HG02571 (cell line): ENCODE results near the gene RNPEP.
"Not testable (repeated sequence)": the region's sequence is repeated elsewhere in the genome, so short reads cannot be mapped to it uniquely, and the experiment has no call there.

Experiments
- ATAC-seq: cut with Tn5 transposase; IDR thresholded peaks from one replicate; pipeline ENCODE4 v1.9.1; 2021; ENCODE audit warnings: mild to moderate bottlenecking, moderate library complexity; ENCODE audit not compliant: unreplicated experiment

RNPEP gene

GRCh38 chr1:202009326-202010179 is 27.1 kb downstream of the RNPEP start:
- ATAC-seq = no peak

DNA sequence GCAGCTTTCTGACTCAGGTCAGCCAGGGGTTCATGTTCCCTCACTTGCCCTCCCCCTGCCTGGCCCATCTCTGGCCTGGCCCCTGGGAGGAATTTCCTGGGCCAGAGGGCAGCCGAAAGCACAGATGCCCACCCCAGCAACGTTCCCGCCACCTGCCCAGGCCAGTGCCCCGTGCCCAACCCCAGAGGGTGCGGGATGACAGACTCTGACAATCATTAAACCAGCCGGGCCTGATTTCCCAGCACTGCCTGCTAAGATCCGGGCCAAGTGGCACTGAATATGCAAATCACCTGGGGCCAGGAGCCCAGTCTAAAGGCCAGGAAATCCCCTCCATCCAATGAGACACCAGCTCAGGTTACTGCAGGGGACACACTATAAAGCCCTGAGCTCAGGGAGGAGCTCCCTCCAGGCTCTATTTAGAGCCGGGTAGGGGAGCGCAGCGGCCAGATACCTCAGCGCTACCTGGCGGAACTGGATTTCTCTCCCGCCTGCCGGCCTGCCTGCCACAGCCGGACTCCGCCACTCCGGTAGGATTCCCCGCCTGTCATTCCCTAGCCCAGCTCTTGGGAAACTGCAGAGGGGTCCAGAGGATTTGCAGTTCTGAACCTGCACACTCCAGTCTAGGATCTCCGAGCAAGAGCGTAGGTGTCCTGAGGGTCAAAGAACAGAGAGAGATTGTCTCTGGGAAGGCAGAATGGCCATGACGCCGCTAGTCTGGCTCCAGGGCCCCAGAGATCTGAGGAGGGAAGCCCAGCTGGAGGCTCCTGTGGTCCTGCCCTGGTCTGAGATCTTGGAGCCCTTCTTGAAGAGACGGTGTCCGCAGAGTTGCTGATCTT is 27.9 kb downstream of the RNPEP start, which contains the start of gene ELF3:
ELF3 (plus strand) TSS at position 408 of the 836 bp plus-strand sequence. CDS start 550 bp downstream, outside the sequence.
- peak; percentile 80 for ATAC-seq

DNA sequence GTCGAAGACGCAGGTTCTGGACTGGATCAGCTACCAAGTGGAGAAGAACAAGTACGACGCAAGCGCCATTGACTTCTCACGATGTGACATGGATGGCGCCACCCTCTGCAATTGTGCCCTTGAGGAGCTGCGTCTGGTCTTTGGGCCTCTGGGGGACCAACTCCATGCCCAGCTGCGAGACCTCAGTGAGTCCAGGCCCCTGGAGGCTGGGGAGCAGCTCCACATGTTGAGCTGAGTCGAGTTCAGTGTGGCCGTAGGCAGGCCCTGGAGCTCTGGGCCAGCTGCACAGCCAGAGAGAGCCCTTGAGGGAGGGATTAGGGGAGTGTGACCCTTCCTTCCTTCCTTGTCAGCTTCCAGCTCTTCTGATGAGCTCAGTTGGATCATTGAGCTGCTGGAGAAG is 29.5 kb downstream of the RNPEP start:
- ATAC-seq = no peak

DNA sequence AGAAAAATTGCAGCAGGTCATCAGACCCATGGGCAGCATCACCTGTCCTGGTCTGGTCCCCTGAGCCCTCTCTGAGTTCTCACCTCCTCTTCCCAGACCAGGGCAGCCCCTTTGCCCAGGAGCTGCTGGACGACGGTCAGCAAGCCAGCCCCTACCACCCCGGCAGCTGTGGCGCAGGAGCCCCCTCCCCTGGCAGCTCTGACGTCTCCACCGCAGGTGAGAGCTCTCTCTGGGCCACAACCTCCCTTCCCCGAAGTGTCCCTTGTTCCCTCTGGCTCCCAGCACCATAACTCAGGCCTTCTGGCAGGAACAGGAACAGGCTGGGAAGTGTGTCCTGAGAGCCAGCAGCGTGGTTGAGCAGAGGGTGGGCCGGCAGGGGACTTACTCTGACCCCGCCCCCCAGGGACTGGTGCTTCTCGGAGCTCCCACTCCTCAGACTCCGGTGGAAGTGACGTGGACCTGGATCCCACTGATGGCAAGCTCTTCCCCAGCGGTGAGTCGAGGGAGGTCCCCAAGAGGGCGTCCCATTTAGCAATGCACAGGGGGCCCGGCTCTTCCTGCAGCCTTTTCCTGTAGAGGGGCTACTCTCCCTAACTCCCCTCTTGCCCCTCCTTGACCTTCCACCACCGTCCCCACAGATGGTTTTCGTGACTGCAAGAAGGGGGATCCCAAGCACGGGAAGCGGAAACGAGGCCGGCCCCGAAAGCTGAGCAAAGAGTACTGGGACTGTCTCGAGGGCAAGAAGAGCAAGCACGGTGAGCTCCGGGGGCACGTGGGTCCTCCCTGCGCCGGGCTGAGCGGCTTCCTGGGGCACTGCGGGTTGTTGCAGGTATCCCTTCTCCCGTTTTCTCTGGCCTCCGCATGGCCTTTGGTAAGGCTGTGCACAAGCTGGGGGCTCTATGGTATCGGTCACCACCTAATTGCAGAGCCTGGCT is 30.4 kb downstream of the RNPEP start:
- no peak for ATAC-seq

GRCh38 chr1:202013603-202014002 is 31.2 kb downstream of the RNPEP start:
- no peak for ATAC-seq

DNA sequence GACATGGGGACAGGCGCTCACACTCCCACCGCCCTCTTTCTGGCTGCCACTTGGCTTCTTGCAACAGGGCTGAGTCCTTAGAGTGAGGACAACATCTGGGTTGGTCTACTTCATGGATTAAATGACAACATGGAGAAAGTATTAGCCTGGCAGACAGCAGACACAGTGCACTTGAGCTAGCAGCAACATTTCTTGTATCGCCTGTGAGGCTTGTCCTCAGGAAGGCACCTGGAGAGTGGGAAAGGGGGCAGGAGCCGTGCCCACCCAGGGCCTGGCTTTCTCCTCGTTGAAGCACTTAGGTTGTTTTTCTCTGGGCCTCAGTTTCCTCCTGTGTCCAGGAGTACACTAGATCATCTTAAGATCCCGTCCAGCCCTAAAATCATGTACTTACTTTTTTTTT is 31.6 kb downstream of the RNPEP start:
- ATAC-seq = no peak

DNA sequence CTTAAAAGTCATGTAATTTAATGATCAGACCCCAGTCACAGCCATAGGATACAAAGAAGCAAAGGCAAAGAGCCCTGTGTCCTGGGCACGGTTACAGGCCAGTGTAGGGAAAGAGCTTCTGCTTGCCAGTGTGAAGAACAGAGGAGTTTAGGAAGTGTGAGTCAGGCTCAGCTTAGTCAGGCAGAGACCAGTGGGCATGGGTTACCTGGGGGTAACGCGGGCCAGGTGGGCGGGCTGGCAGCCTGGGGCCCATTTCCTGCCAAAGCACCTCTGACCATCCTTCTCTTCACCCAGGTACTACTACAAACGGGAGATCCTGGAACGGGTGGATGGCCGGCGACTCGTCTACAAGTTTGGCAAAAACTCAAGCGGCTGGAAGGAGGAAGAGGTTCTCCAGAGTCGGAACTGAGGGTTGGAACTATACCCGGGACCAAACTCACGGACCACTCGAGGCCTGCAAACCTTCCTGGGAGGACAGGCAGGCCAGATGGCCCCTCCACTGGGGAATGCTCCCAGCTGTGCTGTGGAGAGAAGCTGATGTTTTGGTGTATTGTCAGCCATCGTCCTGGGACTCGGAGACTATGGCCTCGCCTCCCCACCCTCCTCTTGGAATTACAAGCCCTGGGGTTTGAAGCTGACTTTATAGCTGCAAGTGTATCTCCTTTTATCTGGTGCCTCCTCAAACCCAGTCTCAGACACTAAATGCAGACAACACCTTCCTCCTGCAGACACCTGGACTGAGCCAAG is 32.6 kb downstream of the RNPEP start:
- no peak for ATAC-seq

DNA sequence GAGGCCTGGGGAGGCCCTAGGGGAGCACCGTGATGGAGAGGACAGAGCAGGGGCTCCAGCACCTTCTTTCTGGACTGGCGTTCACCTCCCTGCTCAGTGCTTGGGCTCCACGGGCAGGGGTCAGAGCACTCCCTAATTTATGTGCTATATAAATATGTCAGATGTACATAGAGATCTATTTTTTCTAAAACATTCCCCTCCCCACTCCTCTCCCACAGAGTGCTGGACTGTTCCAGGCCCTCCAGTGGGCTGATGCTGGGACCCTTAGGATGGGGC is 33.2 kb downstream of the RNPEP start:
- no peak for ATAC-seq

DNA sequence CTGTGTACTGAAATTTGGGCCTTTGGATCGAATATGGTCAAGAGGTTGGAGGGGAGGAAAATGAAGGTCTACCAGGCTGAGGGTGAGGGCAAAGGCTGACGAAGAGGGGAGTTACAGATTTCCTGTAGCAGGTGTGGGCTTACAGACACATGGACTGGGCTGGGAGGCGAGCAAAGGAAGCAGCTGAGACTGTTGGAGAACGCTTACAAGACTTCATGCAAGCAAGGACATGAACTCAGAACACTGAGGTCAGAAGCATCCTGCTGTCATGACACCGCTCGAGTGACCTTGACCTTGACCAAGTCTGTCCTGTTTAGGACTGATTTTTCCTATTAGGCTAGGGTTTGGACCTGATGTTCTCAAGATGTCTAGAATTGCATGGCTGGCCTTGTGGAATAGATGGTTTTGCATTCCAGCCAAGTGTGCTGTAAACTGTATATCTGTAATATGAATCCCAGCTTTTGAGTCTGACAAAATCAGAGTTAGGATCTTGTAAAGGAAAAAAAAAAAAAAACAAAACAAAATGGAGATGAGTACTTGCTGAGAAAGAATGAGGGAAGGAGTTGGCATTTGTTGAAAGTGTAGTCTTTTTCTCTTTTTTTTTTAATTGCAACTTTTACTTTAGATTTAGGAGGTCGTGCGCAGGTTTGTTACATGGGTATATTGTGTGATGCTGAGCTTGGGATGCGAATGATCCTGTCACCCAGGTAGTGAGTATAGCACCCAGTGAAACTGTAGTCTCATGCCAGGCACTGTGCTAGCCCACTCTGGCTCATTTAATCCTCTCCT is 33.8 kb downstream of the RNPEP start:
- no peak for ATAC-seq

DNA sequence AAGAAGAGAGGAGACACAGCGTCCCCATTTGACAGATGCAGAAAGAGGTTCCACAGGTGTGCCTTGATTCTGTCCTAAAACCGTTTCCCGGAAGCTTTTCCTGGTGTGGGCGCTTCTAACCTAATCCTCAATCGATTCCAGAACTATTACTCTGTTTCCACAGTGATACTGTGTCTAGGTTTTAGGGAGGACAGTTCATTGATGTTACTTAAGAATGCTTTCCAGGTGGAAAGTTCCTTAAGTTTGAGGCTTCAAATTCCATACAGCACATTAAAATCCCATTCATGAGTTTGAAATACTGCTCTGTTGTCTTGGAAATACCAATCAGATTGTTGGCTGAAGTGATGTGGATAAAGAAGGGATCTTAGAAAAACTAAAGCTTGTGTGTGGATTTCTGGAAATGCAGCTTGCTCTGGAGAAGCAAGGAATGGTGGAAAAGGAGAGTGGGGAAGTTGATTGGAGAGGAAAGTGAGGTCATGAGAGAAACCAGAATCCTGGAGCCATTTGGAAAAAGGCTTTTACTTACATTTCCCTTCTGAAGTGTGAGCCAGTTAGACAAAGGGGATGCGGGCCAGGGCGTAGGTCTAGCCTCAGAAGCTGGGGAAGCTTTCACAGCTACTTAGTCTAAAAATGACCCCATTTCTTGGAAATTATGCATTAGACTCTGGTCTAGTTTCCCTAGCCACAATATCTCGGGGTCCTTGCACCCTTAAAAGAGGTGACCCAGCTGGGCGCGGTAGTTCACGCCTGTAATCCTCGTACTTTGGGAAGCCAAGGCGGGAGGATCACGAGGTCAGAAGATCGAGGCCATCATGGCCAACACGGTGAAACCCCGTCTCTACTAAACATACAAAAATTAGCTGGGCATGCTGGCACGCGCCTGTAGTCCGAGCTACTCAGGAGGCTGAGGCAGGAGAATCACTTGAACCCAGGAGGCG is 34.6 kb downstream of the RNPEP start:
- no peak for ATAC-seq

- ATAC-seq = no peak
These were observed 35.5 kb downstream of the RNPEP start for GRCh38 chr1:202017749-202018467.

DNA sequence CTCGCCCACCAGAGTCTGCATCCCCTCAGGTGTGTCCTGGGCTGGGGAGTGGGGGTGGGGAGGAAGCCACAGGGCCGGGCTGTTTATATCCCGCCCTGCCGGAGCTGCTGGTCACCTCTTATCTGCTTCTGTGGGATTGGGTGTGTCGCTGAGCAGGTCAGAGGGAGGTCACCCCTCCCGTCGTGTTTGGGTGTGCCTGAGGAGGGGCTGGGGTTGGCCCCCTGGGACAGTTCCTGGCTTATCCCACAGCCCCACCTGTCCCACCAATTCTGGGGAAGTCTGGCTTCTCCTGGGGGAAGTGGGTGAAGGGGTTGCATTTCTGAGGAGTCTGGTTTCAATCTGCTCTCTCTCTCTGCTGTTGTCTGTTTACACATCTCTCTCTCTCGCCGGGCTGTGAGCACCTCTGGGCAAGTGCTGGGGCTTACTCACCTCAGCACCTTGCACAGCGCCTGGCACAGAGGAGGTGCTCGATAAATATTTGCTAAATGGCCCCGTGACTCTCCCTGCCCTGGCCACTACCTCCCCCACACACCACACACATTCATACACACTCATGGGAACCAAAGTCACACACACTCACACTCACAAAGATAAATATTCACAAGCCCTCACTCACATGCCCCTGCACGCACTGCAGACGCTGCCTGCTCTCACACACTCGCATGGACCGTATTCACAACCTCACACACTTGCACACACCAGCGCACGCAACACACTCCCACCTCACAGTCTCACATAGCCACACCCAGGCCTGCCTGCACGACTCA is 36.2 kb downstream of the RNPEP start:
- no peak for ATAC-seq

GRCh38 chr1:202019235-202019558 is 36.7 kb downstream of the RNPEP start:
- not testable (repeated sequence) for ATAC-seq

- no peak for ATAC-seq
These were observed 40.6 kb downstream of the RNPEP start for GRCh38 chr1:202023001-202023433.

GRCh38 chr1:202029171-202029665 is 46.8 kb downstream of the RNPEP start:
- no peak for ATAC-seq

DNA sequence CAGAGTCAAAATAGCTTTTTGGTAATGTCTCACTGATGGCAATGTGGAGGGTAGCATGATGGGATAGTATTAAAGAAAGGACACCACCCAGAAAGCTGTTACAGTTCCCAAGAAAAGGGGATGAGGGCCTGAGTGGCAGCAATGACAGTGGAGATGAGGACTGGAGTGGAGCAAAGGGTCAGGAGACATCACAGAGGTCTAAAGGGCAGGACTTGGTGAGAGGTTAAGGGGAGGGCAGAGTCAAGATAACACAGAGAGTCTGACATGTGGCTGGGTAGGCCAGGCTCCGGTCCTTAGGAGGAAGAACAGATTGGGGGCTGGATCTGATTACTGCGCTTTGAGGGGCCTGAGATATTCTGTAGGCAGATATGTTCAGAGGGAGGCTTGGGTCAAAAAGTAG is 47.3 kb downstream of the RNPEP start:
- ATAC-seq = no peak

DNA sequence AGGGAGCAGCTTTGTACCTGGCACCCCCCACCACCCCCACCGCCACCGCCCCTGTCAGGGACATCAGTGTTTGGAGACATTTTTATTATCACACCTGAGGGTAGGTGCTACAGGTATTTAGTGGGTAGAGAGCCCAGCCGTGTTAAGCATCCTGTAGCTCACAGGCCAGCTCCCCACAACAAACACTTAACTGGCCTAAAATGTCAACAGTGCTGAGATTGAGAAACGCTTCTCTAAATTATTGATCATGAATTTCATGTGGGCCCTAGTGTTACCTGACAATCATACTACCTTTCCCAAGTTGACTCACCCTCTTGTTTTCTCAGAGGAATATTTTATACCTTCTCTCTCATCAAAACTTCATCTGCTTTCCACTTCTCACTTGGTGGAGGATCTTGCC is 49.3 kb downstream of the RNPEP start:
- ATAC-seq = no peak
